ENCODE measurements around the gene EIF4G2.

- no peak for TF ChIP-seq CTCF (conservative IDR thresholded peaks at IDR 0.05; ENCODE audit: low read depth in 2 of 2)
- no peak for TF ChIP-seq EZH2 (IDR thresholded peaks at IDR 0.05; ENCODE audit: low read depth, unreplicated experiment)
- TF ChIP-seq POLR2AphosphoS5 (IDR thresholded peaks at IDR 0.05; ENCODE audit: low read depth) = no peak
- no peak for TF ChIP-seq EZH2phosphoT487 (IDR thresholded peaks at IDR 0.05; ENCODE audit: unreplicated experiment)
Observed at GRCh38 chr11:10818594-10818993, 9.9 kb upstream of the EIF4G2 start.

Data from GM23338 (cell line).